Transverse colon (tissue), 4 donors: Measurements from ENCODE around the gene MORC3. TPM values are rescaled to one million over a fixed set of nuclear protein-coding genes. Genes with fewer than 3 reads are reported as not detected.

Source experiments
- DNase-seq: peaks from one replicate; pipeline ENCODE4 v3.0.0-alpha.2; 2019
- H3K27ac ChIP-seq, 4 donors: fragments of 200-600 bp; sonication (generic); 2 replicates each; pipeline ENCODE4 v1.5.1; 2016 to 2018; ENCODE audit warnings: inconsistent platforms in 4 of 4
- H3K27me3 ChIP-seq: fragments of 200-600 bp; sonication (generic); 2 replicates; pipeline ENCODE4 v1.5.1; 2017; ENCODE audit warnings: inconsistent platforms
- H3K36me3 ChIP-seq, 4 donors: fragments of 200-600 bp; sonication (generic); 2 replicates each; pipeline ENCODE4 v1.5.1; 2017 to 2019; ENCODE audit warnings: inconsistent platforms in 4 of 4
- H3K4me1 ChIP-seq, 4 donors: fragments of 200-600 bp; sonication (generic); 2 replicates each; pipeline ENCODE4 v1.5.1; 2017 to 2020; ENCODE audit warnings: inconsistent platforms in 4 of 4
- H3K4me3 ChIP-seq, 4 donors: fragments of 200-600 bp; sonication (generic); 1 replicate in 1 of 4; 2 replicates in 3 of 4; pipeline versions ENCODE4 v1.5.1 to v1.6.1; 2017 to 2019; ENCODE audit warnings: inconsistent platforms in 4 of 4
- H3K9me3 ChIP-seq, 2 donors: fragments of 200-600 bp; sonication (generic); 2 replicates each; pipeline ENCODE4 v1.5.1; 2017 to 2019; ENCODE audit warnings: inconsistent platforms in 2 of 2
- CTCF ChIP-seq, 5 experiments: fragments of 200-600 bp in 3 of 5; fragments of 450-650 bp in 2 of 5; sonication (generic) in 3 of 5; IDR thresholded peaks; 1 replicate in 2 of 5; 2 replicates in 3 of 5; pipeline ENCODE4 v1.5.1; 2016 to 2017; ENCODE audit warnings: antibody characterized with exemption in 5 of 5, inconsistent platforms in 3 of 5, mild to moderate bottlenecking in 2 of 5, moderate library complexity in 1 of 5
- EP300 ChIP-seq: sonication (generic); formaldehyde crosslinking; IDR thresholded peaks from one replicate; pipeline ENCODE4 v1.6.1; 2017; ENCODE audit warnings: antibody characterized with exemption, low read depth
- POLR2A ChIP-seq: fragments of 450-650 bp; IDR thresholded peaks from one replicate; pipeline ENCODE4 v1.6.1; 2016; ENCODE audit warnings: antibody characterized with exemption, mild to moderate bottlenecking, moderate library complexity
- POLR2AphosphoS5 ChIP-seq, 3 donors: sonication (generic); formaldehyde crosslinking; IDR thresholded peaks; one replicate each; pipeline ENCODE4 v1.6.1; 2016; ENCODE audit warnings: antibody characterized with exemption in 3 of 3
- WGBS, 2 donors: methylation state at CpG; one replicate each; pipeline ENCODE4 v1.1.5; 2018; ENCODE audit warnings: low coverage in 1 of 2; 5-methylcytosine and 5-hydroxymethylcytosine counted together
- in situ Hi-C, 4 donors: fragments of 200-750 bp; cut with MboI; loops; one replicate each; pipeline versions ENCODE4 v1.15.0 to v1.15.1; 2017; ENCODE audit warnings: low sequenced_read_pairs in 3 of 4, low pct_ligation_motif_present in 1 of 4, low pct_unique_long_range_greater_than_20kb in 1 of 4
- intact Hi-C: fragments of 100-400 bp; cut with DNase I; formaldehyde crosslinking; loops from one replicate; pipeline ENCODE4 v1.15.1; 2023; ENCODE audit warnings: low total_unique reads
- total RNA-seq, 4 donors: library from RNA; depleted of rRNA; stranded (reverse); fragments of >200 nt; gene quantifications; one replicate each; pipeline ENCODE4 v1.1.0, GENCODE V29; 2016

MORC3 gene
- total RNA-seq, 4 donors from 2014 or later, result 33.7 to 127 (median 56.8) TPM

DNA sequence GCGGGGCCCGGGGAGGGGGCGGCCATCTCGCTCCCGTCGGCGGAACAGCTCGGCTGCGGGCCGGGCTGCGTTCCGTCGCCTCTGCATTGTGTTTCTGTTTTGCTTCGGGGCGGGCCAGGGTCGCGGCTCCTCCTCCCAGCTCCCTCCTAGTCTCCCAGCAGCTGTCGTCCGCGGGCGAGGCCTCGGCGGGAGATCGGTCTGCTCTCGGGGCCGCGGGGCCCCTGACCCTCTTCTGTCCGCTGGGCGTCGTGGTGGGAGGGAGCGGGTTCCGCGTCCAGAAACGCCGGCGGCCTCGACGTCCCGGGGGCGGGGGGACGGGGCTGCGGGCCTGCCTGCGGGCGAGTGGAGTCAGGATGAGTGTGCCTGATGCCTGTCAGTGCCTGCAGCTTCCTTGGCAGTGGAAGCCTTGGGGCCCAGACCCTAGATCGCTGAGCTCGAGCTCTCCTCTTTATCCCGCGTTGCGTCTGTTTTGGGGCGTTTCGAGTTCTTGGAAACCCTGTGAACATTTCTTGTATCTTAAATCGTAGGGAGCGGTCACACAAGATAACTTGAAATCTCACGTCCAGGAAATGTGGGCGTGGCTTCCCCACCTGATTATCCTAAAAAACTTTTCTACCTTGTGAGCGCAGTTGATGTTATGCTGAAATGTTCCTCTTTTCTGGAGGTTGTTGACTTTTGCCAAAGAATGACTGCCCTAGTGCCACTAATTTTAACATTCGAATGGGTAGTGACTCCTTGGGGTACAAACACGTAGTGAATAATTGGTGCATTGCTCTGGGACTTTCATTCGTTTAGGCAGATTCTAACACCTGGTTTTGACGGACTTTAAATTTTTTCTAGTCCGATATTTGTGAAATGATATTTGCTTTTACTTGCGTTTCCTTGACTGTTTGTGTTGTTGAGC is 676 bp downstream of the MORC3 start:
- H3K36me3 ChIP-seq, result no peaks in the 10 kb centered on the region
- H3K27me3 ChIP-seq, result no peaks in the 10 kb centered on the region
- H3K4me1 ChIP-seq, result peaks cover 15 to 52% (median 31%) of the 10 kb centered on the region in 4 donors
- H3K4me3 ChIP-seq, result peak overlapping the region; percentile 90 to 93 (median 91)
- 0 to 2% methylated on average over 6 to 29 of the region's 62 CpGs for WGBS, 2 donors
- in situ Hi-C loops, result no loop called here
- no peaks in the 10 kb centered on the region for H3K9me3 ChIP-seq
- H3K27ac ChIP-seq, result peak overlapping the region; percentile 99 to 100 (median 99)
- TF ChIP-seq POLR2A, result no peak
- TF ChIP-seq POLR2AphosphoS5 (IDR thresholded peaks at IDR 0.05), result no peak
- no peak for TF ChIP-seq EP300
- no peak for TF ChIP-seq CTCF (IDR thresholded peaks at IDR 0.05)
- intact Hi-C loops, result loop anchor here (10.0 kb wide), 1 partner anchor 176 kb away; no protein-coding TSS in a partner anchor
- peak; percentile 71 for DNase-seq

DNA sequence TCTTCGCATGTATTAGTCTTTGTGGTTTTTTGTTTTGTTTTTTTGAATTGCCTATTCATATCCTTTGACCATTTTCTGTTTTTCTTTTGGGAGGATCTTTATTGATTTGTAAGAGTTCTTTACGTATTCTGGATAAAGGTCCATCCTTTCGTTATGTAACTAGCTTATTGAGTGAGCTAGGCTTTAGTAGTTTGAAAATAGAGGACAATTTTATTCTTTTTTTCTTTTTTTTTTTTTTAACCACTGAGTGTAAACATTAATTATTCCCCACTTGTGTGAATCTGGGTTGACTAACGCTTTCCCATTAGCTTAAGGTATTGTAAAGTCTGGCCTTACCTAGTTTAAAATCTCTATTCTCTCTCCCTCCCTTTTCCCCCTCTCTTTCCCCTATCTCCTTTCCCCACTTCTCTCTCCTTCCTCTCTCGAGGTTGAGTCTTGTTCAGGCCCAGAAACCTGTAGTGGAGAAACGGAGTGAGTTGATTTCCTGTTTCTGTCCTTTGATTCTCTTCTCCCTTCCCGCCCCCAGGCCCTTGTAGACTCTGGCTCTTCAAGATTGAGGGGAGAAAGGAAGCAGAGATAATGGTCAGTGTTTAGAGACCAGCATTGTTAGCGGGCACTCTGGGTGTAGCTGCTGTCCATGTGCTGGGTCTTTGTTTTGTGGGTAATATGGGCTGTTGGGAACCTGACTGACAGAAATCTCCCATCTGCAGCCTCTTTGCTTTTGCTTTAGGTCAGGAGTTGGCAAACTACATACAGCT is 1.5 kb downstream of the MORC3 start:
- DNase-seq, result no peak
- in situ Hi-C loops, result no loop called here
- intact Hi-C loops, result loop anchor here (10.0 kb wide), 1 partner anchor 177 kb away; no protein-coding TSS in a partner anchor

GRCh38 chr21:36322083-36322424 is 2.1 kb downstream of the MORC3 start:
- Histone ChIP-seq H3K36me3 (no peaks in the 10 kb centered on the region), H3K4me3 (peak overlapping the region in 1 of 4 donors; percentile 93), H3K4me1 (peaks cover 15 to 55% (median 31%) of the 10 kb centered on the region in 4 donors), H3K9me3 (no peaks in the 10 kb centered on the region), H3K27ac (peak overlapping the region; percentile 99 to 100 (median 99)), H3K27me3 (no peaks in the 10 kb centered on the region)
- 35 to 59% methylated on average over 2 of the region's 2 CpGs for WGBS, 2 donors
- TF ChIP-seq POLR2AphosphoS5 (IDR thresholded peaks at IDR 0.05) (no peak), CTCF (IDR thresholded peaks at IDR 0.05) (no peak), EP300 (no peak), POLR2A (no peak)
- in situ Hi-C loops, result no loop called here
- DNase-seq, result no peak
- intact Hi-C loops, result loop anchor here (10.0 kb wide), 1 partner anchor 177 kb away; no protein-coding TSS in a partner anchor

More for the DNA sequence above, 1.5 kb downstream of the MORC3 start:
- 6 to 11% methylated on average over 6 to 8 of the region's 8 CpGs for WGBS, 2 donors
- no peaks in the 10 kb centered on the region for H3K36me3 ChIP-seq
- H3K9me3 ChIP-seq, result no peaks in the 10 kb centered on the region
- peaks cover 15 to 55% (median 31%) of the 10 kb centered on the region in 4 donors for H3K4me1 ChIP-seq
- peak overlapping the region; percentile 99 to 100 (median 99) for H3K27ac ChIP-seq
- H3K4me3 ChIP-seq, result peak overlapping the region in 3 of 4 donors; percentile 90 to 93 (median 92)
- H3K27me3 ChIP-seq, result no peaks in the 10 kb centered on the region
- TF ChIP-seq EP300 (no peak), POLR2A (no peak), POLR2AphosphoS5 (IDR thresholded peaks at IDR 0.05) (no peak), CTCF (IDR thresholded peaks at IDR 0.05) (no peak)

GRCh38 chr21:36323032-36323431 is 3.0 kb downstream of the MORC3 start:
- TF ChIP-seq CTCF (IDR thresholded peaks at IDR 0.05) (no peak), POLR2AphosphoS5 (IDR thresholded peaks at IDR 0.05) (no peak), POLR2A (no peak), EP300 (no peak)
- Histone ChIP-seq H3K27ac (peak overlapping the region; percentile 99 to 100 (median 99)), H3K9me3 (no peaks in the 10 kb centered on the region), H3K4me3 (no peak overlapping the region), H3K4me1 (peaks cover 15 to 63% (median 32%) of the 10 kb centered on the region in 4 donors), H3K36me3 (no peaks in the 10 kb centered on the region), H3K27me3 (no peaks in the 10 kb centered on the region)
- DNase-seq, result no peak
- WGBS, 2 donors, result 19 to 28% methylated on average over 3 of the region's 3 CpGs
- intact Hi-C loops, result loop anchor here (10.0 kb wide), 1 partner anchor 178 kb away; no protein-coding TSS in a partner anchor
- in situ Hi-C loops, result no loop called here
